GM21367 (cell line): Measurements from ENCODE around the gene GRAMD1B.
"Not testable (repeated sequence)": the region's sequence is repeated elsewhere in the genome, so short reads cannot be mapped to it uniquely, and the experiment has no call there.

ENCODE experiments used
- ATAC-seq: cut with Tn5 transposase; IDR thresholded peaks from one replicate; pipeline ENCODE4 v1.9.1; 2021; ENCODE audit not compliant: unreplicated experiment

GRAMD1B gene

GRCh38 chr11:123562158-123562557 is 132.1 kb downstream of the GRAMD1B start:
- no peak for ATAC-seq

DNA sequence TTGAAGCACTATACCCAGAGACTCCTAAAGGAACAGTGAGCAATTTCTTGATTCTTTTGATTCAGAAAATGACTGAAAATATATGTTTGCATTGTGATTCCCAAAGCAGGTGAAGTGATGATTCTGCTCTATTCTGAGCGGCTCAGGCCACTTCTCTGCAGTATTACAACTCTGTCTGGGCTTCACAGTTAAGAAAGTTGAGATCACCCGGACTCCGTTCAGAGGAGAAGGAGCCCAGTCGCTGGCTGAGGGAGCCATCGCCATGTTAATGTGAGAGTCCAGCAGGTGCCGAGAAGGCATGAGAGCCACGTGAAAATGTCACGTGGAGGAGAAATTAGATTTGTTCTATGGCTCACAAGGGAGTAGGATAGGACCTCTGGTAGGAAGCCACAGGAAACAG is 132.8 kb downstream of the GRAMD1B start:
- ATAC-seq: no peak

- no peak for ATAC-seq
Observed at GRCh38 chr11:123564221-123564620, 134.2 kb downstream of the GRAMD1B start.

- no peak for ATAC-seq
Observed at GRCh38 chr11:123566852-123567251, 136.8 kb downstream of the GRAMD1B start.

- no peak for ATAC-seq
Observed at GRCh38 chr11:123567466-123567865, 137.4 kb downstream of the GRAMD1B start.

DNA sequence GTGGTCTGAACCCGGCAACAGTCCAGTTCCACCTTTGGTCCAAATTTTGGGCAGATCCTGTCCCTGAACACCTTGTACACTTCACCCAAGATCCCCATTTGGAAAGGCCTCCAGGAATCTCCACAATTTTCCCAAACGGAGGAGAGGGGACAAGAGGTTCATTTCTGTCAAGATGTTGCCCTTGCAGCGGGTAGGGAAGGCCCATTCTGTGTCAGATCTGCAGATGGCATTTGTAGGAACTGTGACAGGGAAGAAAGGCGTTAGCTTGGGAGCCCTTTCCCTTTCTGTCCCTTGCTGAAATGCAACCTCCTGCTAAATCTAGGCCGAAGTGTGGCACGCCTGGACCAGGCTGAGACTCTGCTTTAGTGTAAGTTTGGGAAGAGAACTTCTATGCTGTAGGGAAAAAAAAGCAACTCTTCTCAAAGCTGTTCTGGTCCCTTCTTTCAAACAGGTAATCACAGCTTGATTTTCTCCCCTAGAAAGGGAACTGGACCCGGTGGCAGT is 138.3 kb downstream of the GRAMD1B start:
- no peak for ATAC-seq

- ATAC-seq: no peak
Observed at GRCh38 chr11:123569393-123569792, 139.3 kb downstream of the GRAMD1B start.

DNA sequence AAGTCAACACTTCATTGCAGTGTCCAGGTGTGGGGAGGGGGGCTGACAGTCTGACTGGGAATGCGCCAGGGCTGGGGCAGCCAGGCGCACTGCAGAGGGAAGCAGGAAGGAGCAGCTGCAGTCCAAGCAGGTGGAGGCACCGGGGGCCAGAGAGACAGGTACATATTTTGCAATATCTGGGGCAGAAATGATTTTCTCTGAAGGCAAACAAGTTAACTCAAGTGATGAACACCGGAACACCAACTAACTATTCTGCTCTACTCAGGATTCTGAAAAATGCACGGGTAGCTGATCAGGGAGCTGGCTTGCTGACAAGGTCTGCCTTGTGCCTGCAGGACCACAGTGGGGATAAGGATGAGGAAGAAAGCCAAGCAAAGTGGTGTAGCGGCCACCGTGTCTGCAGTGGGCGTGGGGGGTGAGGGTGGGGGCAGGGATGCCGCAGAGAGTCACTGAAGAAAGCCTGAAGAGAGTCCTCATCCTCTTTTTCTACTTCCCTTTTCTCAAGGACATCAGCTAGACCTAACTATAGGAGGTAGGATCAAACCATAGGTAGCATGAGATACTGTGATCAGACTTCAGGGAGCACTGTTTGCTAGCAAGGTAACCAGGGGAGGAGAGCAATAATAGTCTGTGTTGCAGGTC is 141.0 kb downstream of the GRAMD1B start:
- ATAC-seq: no peak

DNA sequence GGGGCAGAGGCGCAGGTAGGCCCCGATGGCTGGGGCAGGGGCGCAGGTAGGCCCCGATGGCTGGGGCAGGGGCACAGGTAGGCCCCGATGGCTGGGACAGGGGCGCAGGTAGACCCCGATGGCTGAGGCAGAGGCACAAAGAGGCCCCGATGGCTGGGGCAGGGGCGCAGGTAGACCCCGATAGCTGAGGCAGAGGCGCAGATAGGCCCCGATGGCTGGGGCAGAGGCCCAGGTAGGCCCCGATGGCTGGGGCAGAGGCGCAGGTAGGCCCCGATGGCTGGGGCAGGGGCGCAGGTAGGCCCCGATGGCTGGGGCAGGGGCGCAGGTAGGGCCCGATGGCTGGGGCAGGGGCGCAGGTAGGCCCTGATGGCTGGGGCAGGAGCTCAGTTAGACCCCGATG is 142.7 kb downstream of the GRAMD1B start:
- not testable (repeated sequence) for ATAC-seq

GRCh38 chr11:123573286-123573685 is 143.2 kb downstream of the GRAMD1B start:
- ATAC-seq: no peak

DNA sequence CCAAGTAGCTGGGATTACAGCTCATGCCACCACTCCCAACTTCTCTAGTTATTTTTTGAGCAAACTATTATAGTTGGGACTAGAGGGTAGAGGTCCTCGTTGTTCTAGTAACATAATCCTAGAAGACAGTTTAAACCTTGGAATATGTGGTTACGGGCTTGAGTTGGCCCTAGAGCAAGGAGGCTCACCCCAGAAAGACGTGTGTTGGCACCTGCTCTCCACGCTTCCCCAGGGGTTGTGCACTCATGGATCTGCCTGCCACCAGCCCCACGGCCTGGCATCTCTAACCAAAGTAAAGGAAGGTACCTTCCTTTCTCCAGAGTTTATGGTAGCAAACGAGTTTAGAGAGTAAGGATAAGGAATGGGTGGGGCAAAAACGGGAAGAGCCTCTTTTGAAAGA is 145.4 kb downstream of the GRAMD1B start:
- ATAC-seq: no peak

DNA sequence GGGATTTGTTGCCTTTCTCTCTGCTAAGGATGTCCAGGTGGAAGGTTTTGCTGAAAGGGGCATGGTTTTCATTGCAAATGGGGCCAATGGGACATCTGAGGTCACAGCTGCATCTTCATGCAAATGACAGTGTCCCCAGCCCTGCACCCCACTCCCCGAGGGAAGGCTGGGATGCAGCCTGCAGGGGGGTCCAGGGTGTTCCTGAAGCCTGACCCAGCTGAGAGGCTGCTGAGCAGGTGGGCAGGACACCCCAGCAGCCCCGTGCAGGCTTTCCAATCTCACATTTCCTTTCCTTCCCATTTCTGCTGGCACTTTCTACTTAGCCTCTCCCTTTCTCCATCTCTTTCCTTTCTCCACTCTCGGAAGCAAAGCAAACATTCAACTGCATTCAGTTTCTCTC is 146.0 kb downstream of the GRAMD1B start:
- ATAC-seq: no peak

- ATAC-seq: no peak
Observed at GRCh38 chr11:123576501-123576900, 146.4 kb downstream of the GRAMD1B start.

DNA sequence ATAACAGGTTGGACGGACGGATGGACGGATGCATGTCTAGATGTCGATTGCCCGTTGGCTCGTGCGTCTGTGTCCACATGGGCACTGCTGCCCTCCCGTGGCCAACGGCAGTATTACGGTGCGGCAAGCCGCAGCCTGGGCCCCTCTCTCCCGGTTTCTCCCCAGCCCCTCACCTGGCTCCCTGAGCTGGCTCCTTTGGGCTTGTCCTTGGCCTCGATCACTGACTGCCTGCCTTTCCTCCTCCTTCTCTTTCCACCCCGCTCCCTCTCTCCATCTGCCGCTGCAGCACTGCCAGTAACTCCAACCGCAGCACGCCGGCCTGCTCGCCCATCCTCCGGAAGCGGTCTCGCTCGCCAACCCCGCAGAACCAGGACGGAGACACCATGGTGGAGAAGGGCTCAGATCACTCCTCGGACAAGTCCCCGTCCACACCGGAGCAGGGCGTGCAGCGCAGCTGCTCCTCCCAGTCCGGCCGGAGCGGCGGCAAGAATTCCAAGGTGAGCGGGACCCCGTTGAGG is 147.1 kb downstream of the GRAMD1B start:
- peak; percentile 58 for ATAC-seq

- no peak for ATAC-seq
Observed at GRCh38 chr11:123578778-123579481, 148.9 kb downstream of the GRAMD1B start.

DNA sequence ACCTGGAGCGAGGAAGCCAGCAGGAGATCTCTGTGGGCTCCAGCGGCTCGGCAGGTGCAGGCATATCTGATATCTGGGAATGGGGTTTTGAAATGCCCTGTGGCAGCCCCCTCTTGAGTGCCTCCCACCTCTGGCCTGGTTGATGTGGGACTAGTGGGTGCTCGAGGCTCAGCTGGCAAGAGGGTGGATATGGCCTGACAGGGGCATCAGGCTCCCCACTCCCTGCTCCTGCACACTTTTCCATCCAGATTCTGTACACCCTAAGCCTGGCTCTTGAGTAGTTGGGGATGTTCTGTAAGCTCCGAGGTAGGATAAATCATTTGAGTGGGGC is 149.4 kb downstream of the GRAMD1B start:
- ATAC-seq: no peak

DNA sequence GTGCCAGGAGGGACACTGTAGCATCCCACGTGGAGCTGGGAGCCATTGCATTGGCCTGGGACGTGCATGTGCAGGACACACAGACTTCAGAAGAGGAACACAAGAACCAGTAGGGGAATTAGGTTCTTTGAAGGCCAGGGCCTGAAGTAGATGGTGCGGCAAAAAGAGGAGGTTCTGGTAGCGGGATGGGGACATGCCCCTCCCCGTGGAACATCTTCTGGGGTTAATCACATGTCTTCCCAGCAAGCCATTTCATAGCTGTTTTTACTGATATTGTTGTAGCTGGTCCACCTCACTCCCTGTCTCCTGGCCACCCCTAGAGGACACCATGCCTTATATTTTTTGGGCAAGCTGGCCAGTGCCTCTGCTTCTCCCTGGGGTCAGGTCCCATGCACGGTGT is 150.1 kb downstream of the GRAMD1B start:
- no peak for ATAC-seq

- ATAC-seq: peak; percentile 86
Observed at GRCh38 chr11:123580557-123581275, 150.6 kb downstream of the GRAMD1B start.

DNA sequence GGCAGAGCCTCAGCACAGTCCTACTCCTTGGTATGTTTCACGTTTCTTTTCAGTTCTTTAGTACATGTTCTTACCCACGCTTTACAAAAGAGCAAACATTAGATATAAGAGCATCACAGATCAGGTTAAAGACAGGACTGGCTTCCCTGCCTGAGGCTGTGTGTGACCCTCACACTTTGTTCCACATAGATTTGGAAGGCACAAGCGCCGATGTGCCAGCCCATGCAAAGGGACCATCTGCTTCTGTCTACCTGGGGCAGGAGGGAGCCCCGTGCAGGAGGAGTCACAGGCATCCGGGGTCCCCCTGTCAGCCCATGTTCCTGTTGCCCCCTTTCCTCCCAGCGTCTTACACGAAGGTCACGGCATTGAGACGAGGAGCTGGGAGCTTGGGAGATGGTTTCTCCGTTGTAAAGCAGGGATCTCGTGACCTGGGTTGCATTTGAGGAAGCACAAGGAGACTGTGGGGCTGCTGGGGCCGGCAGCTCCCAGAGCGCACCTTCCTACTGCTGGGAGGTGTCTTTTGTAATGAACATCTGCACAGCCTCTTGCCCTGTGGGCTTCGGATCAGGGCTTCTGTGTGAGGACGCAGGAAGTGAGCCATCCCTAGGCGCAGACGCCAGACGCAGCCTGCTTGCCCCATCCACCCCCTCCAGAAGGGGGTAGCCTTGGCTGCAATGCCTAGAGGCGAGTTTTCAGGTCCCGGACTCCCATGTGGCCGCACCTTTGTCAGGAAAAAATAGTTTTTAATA is 151.8 kb downstream of the GRAMD1B start:
- ATAC-seq: no peak

DNA sequence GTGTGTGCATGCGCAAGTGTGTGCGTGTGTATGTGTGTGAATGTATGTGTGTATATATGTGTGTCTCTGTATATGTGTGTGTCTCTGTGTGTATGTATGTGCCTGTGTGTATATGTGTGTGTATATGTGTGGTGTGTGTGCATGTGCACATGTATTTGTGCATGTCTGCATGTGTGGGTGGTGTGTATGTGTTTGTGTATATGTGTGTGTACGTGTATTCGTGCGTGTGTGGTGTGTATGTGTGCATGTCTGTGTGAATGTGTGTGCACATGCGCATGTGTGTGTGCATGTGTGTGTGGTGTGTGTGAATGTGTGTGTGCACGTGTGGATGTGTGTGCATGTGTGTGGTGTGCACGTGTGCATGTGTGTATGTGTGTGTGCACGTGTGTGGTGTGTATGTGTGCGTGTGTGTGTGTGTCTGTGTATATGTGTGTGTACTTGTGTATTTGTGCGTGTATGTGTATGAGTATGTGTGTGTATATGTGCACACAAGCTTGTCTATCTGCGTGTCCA is 153.0 kb downstream of the GRAMD1B start:
- no peak for ATAC-seq

DNA sequence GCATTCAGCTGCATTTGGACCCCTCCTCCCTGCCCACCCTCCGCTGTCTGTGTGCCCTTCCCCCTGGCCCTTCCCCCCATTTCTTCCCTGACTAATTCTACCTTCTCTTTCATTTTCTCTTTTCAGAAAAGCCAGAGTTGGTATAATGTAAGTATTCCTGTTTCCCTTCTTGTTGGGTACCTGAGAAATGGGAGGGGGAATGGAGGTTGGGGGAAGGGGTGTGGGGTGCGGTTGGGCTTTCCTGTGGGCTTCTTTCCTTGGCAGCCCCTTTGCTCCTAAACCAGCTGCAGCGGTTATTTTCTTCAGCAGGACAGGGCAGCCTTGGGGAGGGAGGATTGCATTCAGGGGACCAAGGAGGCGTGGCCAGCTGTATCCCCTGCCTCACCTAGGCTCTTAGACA is 154.1 kb downstream of the GRAMD1B start:
- no peak for ATAC-seq
